Natural killer cell treated with Interleukin-12 subunit alpha and Interleukin-12 subunit beta and Interleukin-15 and Interleukin-18, amount 100 ng/mL, for 72 hours (primary cell): ENCODE results near the gene ME3. TPM values are rescaled to one million over a fixed set of nuclear protein-coding genes. Genes with fewer than 3 reads are reported as not detected.

ENCODE experiments used
- ATAC-seq, 2 donors: fragments of 150-1000 bp; cut with Tn5 transposase in 1 of 2; sonication (Bioruptor Pico), chemical (Tn5 transposase) in 1 of 2; 2 replicates each; pipeline ENCODE4 v1.10.0; 2021
- DNase-seq: peaks from one replicate; pipeline ENCODE4 v3.0.0; 2022; ENCODE audit warnings: low spot score
- H3K27ac Mint-ChIP-seq, 2 donors: 1 replicate in 1 of 2; 2 replicates in 1 of 2; pipeline ENCODE4 v1.8.0; 2022; ENCODE audit warnings: mixed read lengths in 2 of 2, mild to moderate bottlenecking in 1 of 2, moderate library complexity in 1 of 2
- H3K27me3 Mint-ChIP-seq, 2 donors: 1 replicate in 1 of 2; 2 replicates in 1 of 2; pipeline ENCODE4 v1.8.0; 2022; ENCODE audit warnings: mixed read lengths in 2 of 2
- H3K36me3 Mint-ChIP-seq: one replicate; pipeline ENCODE4 v1.8.0; 2022; ENCODE audit warnings: mixed read lengths
- H3K4me1 Mint-ChIP-seq, 2 donors: 1 replicate in 1 of 2; 2 replicates in 1 of 2; pipeline ENCODE4 v1.8.0; 2022; ENCODE audit warnings: low read depth in 2 of 2, mixed read lengths in 2 of 2, mild to moderate bottlenecking in 1 of 2
- H3K4me3 Mint-ChIP-seq: one replicate; pipeline ENCODE4 v1.8.0; 2022; ENCODE audit warnings: mixed read lengths
- H3K9me3 Mint-ChIP-seq: 2 replicates; pipeline ENCODE4 v1.8.0; 2022; ENCODE audit warnings: mixed read lengths
- total RNA-seq, 2 donors: library from RNA; stranded (reverse); gene quantifications; one replicate each; pipeline ENCODE4 v1.2.3, GENCODE V29; 2022

ME3 gene
- total RNA-seq, 2 donors from 2014 or later: 2.5 to 4.8 TPM

GRCh38 chr11:86681483-86681756 is 9.0 kb upstream of the ME3 start:
- Mint-ChIP-seq H3K27ac (no peak overlapping the region), H3K4me3 (no peak overlapping the region), H3K9me3 (no peaks in the 10 kb centered on the region)

DNA sequence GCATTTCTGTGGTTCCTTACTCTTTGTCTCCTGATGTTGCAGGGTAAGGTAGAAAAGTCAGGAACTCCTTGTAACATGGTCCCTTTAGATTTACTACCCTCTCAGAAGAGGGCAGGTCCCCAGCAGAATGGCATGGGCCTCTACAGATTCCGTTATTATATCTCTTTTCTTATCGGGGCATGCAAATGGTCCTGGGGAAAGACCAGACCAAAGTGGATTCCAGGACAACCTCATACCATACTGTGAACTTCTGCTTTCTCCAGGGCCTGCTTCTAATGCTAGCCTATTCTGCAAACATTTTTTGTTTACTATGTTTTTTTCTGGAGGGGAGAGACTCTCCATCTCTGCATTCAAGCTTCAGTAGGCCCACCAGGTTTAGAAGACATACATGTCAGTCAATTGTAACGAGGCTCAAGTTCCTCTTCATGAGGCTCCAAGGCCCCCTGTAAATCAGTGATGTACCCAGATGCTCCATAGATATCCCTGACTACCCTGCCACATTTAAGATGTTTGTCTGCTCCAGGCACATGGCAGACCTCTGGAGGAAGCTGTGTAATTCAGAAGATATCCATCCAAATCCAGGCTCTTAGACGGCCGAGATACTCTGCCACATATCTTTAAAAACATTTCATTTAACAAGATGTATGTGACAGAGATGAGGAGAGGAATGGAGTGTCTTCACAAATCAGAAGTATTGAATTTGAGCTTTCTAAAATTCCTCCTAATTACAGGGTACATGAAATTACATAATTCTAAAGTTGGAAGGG is 8.5 kb upstream of the ME3 start:
- Mint-ChIP-seq H3K27me3 (peaks cover 0 to 8% of the 10 kb centered on the region in 2 donors), H3K27ac (no peak overlapping the region), H3K4me1 (no peaks in the 10 kb centered on the region), H3K4me3 (no peak overlapping the region), H3K36me3 (no peaks in the 10 kb centered on the region), H3K9me3 (no peaks in the 10 kb centered on the region)
- DNase-seq (no peak), ATAC-seq (no peak)

More at GRCh38 chr11:86681483-86681756, 9.0 kb upstream of the ME3 start:
- no peaks in the 10 kb centered on the region for H3K36me3 Mint-ChIP-seq
- peaks cover 0 to 8% of the 10 kb centered on the region in 2 donors for H3K27me3 Mint-ChIP-seq
- no peaks in the 10 kb centered on the region for H3K4me1 Mint-ChIP-seq
- ATAC-seq: no peak
- DNase-seq: no peak

DNA sequence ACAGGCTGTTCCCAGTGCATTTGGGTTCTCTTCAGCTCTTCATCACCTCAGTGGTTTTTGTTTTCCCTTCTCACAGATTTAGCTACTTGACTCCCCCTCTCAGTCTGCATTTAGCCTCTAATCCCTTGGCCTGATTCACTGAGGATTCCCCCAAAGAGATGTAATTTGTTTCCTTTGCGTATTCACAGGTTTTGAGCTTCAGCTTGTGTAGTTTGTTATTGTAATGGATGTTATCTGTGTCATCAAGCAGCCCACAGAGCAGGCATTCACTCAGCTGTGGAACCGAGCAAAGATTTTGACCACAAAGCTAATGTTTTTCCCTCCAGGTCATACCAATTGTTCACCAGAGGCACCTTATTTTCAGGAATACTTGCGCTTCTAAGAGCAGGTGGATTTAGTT is 6.4 kb upstream of the ME3 start:
- DNase-seq: no peak
- ATAC-seq: no peak
- no peak overlapping the region for H3K4me3 Mint-ChIP-seq
- no peaks in the 10 kb centered on the region for H3K9me3 Mint-ChIP-seq
- H3K4me1 Mint-ChIP-seq: no peaks in the 10 kb centered on the region
- no peaks in the 10 kb centered on the region for H3K36me3 Mint-ChIP-seq
- no peak overlapping the region for H3K27ac Mint-ChIP-seq
- H3K27me3 Mint-ChIP-seq: peaks cover 0 to 8% of the 10 kb centered on the region in 2 donors

DNA sequence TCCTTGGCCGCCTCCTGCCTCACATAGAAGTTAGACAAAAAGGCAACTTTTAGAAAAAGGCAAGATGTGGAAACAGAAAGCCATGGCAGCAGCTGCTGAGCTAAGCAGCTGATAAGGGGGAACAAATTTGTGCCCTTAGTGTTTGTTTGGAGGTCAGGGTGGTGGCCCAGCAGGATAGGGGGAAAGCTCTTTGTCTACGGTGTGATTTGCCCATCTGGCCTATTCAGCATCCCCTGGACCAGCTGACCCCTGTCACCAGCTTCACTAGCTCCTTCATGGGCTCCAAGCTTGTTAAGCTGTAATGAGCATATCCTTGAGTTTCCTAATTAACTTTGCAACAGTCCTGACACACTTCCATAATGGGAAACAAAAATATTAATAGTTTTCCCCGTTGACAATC is 5.9 kb upstream of the ME3 start:
- H3K4me3 Mint-ChIP-seq: no peak overlapping the region
- DNase-seq (no peak), ATAC-seq (no peak)
- no peak overlapping the region for H3K27ac Mint-ChIP-seq
- peaks cover 0 to 1% of the 10 kb centered on the region in 2 donors for H3K4me1 Mint-ChIP-seq
- no peaks in the 10 kb centered on the region for H3K9me3 Mint-ChIP-seq
- H3K36me3 Mint-ChIP-seq: no peaks in the 10 kb centered on the region
- peaks cover 0 to 8% of the 10 kb centered on the region in 2 donors for H3K27me3 Mint-ChIP-seq

GRCh38 chr11:86676533-86677154 is 4.2 kb upstream of the ME3 start:
- ATAC-seq (no peak), DNase-seq (no peak)
- H3K27ac Mint-ChIP-seq: no peak overlapping the region
- H3K4me1 Mint-ChIP-seq: peaks cover 4 to 8% of the 10 kb centered on the region in 2 donors
- H3K9me3 Mint-ChIP-seq: no peaks in the 10 kb centered on the region
- H3K27me3 Mint-ChIP-seq: no peaks in the 10 kb centered on the region
- H3K36me3 Mint-ChIP-seq: no peaks in the 10 kb centered on the region
- H3K4me3 Mint-ChIP-seq: no peak overlapping the region

DNA sequence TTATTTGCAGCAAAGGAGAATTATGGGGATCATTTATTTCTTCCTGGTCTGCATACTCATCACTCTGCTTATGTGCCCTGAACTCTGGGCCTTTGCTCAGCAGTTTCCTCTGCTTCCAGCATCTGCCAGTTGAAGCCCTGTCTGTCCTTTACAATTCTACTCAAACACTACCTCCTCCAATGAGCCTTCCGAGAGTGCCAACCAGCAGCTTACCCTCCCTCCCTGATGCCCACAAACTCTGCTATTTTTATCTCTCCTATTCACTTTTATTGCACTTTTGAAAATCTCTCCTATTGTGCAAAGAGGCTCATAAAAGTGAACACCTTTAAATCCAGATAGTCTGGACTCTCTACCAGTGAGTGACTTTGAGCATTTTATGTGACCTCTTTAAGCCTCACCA is 3.6 kb upstream of the ME3 start:
- no peak overlapping the region for H3K4me3 Mint-ChIP-seq
- DNase-seq (no peak), ATAC-seq (no peak)
- no peaks in the 10 kb centered on the region for H3K9me3 Mint-ChIP-seq
- peaks cover 0 to 3% of the 10 kb centered on the region in 2 donors for H3K27me3 Mint-ChIP-seq
- H3K27ac Mint-ChIP-seq: no peak overlapping the region
- H3K36me3 Mint-ChIP-seq: no peaks in the 10 kb centered on the region
- peaks cover 8 to 11% of the 10 kb centered on the region in 2 donors for H3K4me1 Mint-ChIP-seq

GRCh38 chr11:86675017-86675416 is 2.6 kb upstream of the ME3 start:
- ATAC-seq (no peak), DNase-seq (no peak)
- Mint-ChIP-seq H3K4me1 (peaks cover 9 to 11% of the 10 kb centered on the region in 2 donors), H3K27me3 (peaks cover 2 to 5% of the 10 kb centered on the region in 2 donors), H3K4me3 (no peak overlapping the region), H3K27ac (no peak overlapping the region), H3K9me3 (no peaks in the 10 kb centered on the region), H3K36me3 (no peaks in the 10 kb centered on the region)

DNA sequence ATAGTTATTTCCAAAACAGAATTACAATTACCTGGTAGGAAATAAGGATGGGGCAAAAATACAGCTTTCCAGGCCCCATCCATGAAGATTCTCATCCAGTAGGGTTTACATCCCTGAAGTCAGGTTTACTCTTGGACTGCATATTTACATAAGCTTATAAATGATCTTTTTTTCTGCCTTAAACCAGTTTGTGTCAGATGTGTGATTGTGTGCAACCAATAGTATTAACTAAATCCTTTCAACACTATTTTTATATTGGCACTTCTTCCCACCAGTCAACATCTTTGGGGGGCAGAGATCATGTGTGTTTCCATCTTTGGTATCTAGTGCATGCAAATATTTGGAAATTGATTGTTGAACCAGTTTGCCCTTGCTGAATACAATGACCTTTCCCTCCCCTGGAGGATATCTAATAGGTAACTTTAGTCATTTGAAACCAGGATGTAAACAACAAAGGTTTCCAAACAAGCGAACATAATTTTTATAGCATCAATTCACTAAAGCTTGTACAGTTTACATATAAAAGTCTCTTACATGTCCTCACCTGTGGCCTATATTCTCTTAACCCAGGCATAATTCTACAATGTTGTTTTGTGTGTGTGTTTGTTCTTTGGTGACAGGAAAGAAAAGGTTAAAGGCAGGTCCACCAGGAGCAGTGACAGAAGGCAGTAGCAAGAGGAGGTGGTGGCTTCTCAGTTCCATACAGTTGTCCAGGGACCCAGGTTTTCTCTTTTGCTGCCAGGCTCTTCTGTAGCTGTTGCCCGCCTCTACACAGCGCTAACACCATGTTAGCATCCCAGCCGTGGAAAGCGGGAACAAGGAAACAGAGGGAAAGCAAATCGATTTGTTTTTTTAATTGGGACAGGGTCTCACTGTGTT is 1.7 kb upstream of the ME3 start:
- Mint-ChIP-seq H3K4me3 (no peak overlapping the region), H3K27me3 (peaks cover 11 to 12% of the 10 kb centered on the region in 2 donors), H3K9me3 (no peaks in the 10 kb centered on the region), H3K27ac (no peak overlapping the region), H3K4me1 (peaks cover 11 to 13% of the 10 kb centered on the region in 2 donors), H3K36me3 (no peaks in the 10 kb centered on the region)
- ATAC-seq (no peak), DNase-seq (no peak)

DNA sequence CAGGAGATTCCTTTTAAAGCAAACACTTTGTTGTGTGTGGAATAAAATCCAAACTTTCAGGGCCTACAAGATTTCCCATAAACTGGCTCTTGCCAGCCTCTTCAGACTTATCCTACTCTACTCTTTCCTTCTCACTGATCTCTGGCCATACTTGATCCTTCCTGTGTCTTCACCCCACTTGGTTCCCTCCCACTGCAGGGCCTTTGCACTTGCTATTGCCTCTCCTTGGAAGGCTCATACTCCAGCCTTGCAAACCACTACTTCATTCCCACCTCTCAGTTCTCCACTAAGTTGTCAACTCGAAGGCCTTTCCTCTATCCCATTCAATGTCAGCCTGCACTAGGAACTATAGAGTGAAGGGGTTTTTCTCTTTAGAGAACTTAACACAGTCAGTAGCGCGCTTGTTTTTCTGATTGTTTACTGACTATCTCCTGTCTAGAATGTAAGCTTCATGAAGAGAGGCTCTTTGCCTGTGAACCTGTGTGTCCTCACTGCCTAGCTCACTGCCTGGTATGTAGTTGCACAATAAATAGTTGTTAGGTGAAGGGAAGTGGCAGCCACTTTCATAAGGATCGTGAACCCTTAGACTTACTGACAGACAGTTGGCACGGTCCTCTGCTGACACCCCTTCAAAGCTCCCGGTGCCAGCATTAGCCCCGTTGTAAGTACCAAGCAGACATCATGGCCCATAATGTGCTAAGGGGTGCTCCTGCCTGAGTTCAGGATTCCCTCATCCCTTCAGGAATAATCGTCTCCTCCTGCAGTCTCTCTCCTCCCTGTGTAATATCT is 833 bp upstream of the ME3 start:
- ATAC-seq: no peak
- no peak for DNase-seq
- Mint-ChIP-seq H3K4me3 (peak overlapping the region; percentile 14), H3K4me1 (peaks cover 11 to 14% of the 10 kb centered on the region in 2 donors), H3K36me3 (no peaks in the 10 kb centered on the region), H3K9me3 (no peaks in the 10 kb centered on the region), H3K27ac (no peak overlapping the region), H3K27me3 (peaks cover 12 to 16% of the 10 kb centered on the region in 2 donors)

DNA sequence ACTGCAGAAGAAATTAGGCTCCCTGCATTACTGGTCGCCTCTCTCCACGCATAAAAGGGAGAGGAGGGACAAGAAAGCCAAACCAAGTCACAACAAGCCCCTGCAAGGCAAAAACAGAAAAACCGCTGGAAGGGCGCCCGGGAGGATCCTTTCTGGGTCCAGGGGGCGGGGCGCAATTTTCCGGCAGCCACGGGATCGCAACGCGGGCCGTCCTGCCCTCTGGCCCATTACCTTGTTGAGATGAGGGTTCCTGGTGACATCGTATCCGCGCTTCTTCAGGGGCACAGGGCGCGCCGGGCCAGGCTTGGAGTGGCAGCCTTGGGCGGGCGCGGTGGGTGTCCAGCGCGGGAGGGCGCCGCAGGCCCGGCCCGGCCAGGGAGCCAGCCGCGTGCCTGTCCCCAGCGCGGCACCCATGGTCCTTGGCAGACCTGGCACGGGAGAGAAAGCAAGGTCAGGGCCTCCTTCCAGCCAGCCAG is 847 bp downstream of the ME3 start:
- DNase-seq (no peak), ATAC-seq (peak; percentile 61 to 71)
- Mint-ChIP-seq H3K27me3 (peaks cover 12 to 16% of the 10 kb centered on the region in 2 donors), H3K4me1 (peaks cover 11 to 14% of the 10 kb centered on the region in 2 donors), H3K4me3 (peak overlapping the region; percentile 71), H3K27ac (no peak overlapping the region), H3K9me3 (no peaks in the 10 kb centered on the region), H3K36me3 (no peaks in the 10 kb centered on the region)

- DNase-seq: no peak
- Mint-ChIP-seq H3K4me3 (peak overlapping the region; percentile 71), H3K4me1 (peaks cover 11 to 14% of the 10 kb centered on the region in 2 donors), H3K27me3 (peaks cover 12 to 16% of the 10 kb centered on the region in 2 donors), H3K36me3 (no peaks in the 10 kb centered on the region), H3K9me3 (no peaks in the 10 kb centered on the region), H3K27ac (no peak overlapping the region)
- no peak for ATAC-seq
Measured at GRCh38 chr11:86670911-86671310, 1.5 kb downstream of the ME3 start.

DNA sequence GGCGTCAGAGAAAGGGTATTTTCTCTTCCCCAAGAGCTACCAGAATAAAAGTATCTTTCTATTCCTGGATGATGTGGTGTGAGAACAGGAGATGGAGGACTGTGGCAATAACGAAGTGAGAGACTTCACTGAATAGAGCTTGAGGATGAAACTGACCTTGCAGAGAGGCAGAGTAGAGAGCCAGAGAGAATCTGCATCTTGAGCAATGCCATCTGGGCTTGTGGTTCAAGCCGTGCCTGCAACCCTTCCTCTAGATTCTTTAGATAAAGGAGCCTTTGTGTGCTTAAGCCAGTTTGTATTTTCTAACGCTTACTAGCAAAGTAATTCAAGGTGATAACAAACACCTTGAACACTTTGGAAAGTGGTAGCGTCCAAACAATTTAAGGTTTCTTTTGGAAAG is 2.2 kb downstream of the ME3 start:
- H3K36me3 Mint-ChIP-seq: no peaks in the 10 kb centered on the region
- H3K27ac Mint-ChIP-seq: no peak overlapping the region
- peaks cover 11 to 14% of the 10 kb centered on the region in 2 donors for H3K4me1 Mint-ChIP-seq
- no peak overlapping the region for H3K4me3 Mint-ChIP-seq
- no peaks in the 10 kb centered on the region for H3K9me3 Mint-ChIP-seq
- H3K27me3 Mint-ChIP-seq: peaks cover 14 to 21% of the 10 kb centered on the region in 2 donors
- DNase-seq: no peak
- no peak for ATAC-seq

DNA sequence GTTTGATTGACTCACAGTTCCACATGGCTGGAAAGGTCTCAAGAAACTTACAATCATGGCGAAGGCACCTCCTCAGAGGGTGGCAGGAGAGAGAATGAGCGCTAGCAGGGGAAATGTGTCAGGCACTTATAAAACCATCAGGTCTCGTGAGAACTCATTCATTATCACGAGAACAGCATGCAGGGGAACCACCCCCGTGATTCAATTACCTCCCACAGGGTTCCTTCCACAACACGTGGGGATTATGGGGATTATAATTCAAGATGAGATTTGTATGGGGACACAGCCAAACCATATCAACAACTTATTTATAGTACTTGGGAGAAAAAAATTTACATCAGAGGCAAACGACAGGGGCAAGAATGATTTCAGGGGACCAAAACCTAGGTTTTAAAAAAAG is 3.0 kb downstream of the ME3 start:
- no peak overlapping the region for H3K4me3 Mint-ChIP-seq
- H3K27ac Mint-ChIP-seq: no peak overlapping the region
- no peak for DNase-seq
- no peaks in the 10 kb centered on the region for H3K36me3 Mint-ChIP-seq
- H3K27me3 Mint-ChIP-seq: peaks cover 19 to 27% of the 10 kb centered on the region in 2 donors
- H3K4me1 Mint-ChIP-seq: peaks cover 11 to 14% of the 10 kb centered on the region in 2 donors
- H3K9me3 Mint-ChIP-seq: no peaks in the 10 kb centered on the region
- ATAC-seq: no peak
